A204.1 (cell line): ENCODE data around the gene TLX1.
A peak's percentile ranks its signal among the peaks of the same experiment; 100 is the strongest.

Experiments used
- FAIRE-seq: peaks from 2 replicates; lab custom pipeline; 2012; peaks lifted over from hg19 to GRCh38; lab: Jason Lieb, UNC

The TLX1 gene

GRCh38 chr10:101134299-101135127 is 3.4 kb downstream of the TLX1 start:
- FAIRE-seq = no peak

GRCh38 chr10:101135141-101136006 is 4.3 kb downstream of the TLX1 start:
- FAIRE-seq = no peak

GRCh38 chr10:101136007-101136707 is 5.1 kb downstream of the TLX1 start:
- FAIRE-seq = no peak

- no peak for FAIRE-seq
Observed at GRCh38 chr10:101136708-101137121, 5.6 kb downstream of the TLX1 start.

DNA sequence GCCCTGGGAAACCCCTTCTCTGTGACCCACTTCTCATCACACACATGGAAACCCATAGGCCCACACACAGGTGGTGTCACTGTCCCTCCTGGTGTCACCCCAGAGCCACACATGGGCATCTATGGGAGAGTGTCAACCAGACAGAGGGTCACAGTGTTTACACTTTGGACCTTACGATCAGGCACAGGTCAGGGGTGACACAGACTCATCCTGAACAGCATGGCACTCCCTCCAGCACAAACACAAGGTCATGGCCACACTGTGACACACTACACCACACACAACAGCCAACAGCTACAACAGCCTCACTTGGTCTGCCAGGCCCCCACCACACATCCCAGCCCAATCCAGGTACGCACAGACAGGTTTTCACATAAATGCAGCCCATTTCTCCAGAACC is 6.2 kb downstream of the TLX1 start:
- no peak for FAIRE-seq

DNA sequence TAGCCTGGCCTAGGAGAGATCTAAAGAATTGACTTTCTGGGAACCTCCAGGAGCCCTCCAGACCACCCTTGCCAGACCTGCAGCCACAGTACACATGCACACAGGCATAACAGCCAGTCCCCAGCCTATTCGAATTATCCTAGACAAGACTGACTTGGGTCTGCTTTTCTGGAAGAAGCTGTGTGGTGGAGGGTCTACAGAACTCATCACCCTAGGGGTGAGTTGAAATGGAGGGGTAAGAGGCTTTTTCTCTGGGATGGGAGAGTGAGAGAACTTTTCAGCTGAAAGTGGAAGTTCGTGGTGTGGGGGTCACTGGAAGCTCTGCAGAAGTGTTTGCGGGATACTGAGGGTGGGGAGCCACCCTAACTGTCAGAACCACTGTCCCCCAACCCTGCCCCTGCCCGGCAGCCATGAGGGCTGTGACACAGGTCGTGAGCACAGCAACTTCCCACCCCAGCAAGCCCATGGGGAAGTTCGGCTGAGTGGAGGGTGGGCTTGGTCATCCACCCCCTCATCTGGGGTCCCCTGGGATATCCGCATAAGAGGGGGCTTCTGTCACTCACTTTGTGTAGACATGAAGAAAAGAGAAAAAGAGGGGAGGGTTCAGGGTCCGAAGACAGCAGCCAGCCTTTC is 7.8 kb downstream of the TLX1 start:
- no peak for FAIRE-seq

GRCh38 chr10:101139421-101139911 is 8.4 kb downstream of the TLX1 start:
- FAIRE-seq = no peak

- no peak for FAIRE-seq
Observed at GRCh38 chr10:101140084-101140949, 9.2 kb downstream of the TLX1 start.

GRCh38 chr10:101140950-101141615 is 10.0 kb downstream of the TLX1 start:
- FAIRE-seq = no peak

DNA sequence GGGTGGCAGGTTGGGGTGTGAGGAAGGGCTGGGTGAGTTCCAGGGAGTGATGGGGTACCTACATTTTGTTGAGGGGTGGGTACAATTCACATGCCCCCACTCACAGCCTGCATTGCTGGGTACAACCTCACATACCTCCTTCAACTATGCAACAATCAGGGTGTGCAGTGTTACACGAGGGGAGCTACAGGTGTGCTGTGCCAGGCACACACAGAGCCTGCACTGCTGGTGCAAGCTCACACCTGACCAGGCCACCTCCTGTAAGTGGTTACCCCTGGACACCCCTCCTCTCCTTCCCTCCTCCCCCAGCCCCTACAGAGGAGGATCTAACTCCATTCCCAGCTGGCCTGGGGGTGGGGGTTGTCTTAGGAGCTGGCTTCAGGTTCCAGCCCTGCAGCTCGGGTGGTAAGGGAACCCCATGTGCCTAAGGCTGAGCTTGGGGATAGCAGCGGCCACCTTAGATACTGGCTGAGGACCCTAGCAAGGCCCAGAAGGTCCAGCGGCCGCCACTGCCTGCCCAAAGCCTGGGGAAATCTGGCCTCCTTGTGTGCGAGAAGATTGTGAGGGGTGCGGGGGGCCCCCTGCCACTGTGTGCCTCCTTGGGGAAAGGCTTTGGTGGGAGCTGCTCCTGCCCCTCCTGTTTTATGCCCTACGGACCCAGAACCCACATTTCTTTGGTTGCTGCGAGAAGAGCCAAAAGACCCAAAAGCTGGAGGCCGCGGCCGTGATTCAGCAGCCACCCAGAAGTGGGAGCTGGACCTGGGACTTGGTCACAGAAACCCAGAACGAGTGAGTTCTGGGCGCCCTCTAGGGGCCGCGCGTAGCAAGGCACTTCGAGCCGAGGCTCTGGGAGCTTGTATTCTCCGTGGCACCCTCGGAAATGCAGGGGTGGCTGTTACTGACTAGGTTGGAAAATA is 10.8 kb downstream of the TLX1 start:
- peak; percentile 68 for FAIRE-seq

DNA sequence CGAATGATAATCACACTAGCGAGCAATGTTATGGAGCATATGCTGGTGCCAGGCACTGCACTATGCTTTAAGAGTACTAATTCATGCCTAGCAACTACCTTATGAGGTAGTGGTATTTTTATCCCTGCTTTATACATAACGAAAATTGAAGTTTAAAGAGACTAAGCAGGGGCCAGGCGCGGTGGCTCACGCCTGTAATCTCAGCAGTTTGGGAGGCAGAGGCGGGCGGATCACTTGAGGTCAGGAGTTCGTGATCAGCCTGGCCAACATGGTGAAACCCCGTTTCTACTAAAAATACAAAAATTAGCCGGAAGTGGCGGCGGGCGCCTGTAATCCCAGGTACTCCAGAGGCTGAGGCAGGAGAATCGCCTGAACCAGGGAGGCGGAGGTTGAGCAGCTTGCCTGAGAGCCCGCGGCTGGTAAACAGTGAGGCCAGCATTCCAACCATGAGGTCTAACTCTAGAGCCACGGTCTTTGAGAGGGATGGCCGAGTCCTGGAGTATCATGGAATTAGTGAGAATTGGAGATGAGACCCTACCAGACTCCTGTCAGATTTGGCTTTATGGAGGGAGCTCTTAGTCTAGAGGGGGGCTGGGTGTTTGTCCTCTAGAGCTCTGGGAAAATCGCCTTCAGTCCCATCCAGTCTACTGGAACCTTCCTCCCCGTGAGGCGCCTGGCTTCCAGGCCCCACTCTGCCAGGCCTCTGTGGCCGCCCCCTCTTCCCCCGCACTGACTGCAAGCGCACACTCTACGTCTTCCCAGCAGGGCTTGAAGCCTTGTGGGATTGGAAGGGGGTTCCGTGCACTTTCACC is 11.6 kb downstream of the TLX1 start:
- no peak for FAIRE-seq

DNA sequence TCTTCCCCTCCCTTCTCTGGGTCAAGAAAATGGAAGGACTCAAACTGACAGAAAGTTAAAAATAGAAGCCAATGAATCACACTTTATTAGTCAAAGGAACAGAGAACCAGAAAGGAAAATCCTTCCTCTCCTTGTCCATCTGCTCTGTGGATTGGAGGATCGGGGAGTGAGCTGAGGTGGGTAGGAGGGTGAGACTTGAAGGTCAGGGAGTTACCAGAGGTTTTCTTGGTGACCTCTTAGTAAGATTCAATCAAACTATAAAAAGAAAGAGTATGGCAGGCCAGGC is 12.2 kb downstream of the TLX1 start:
- FAIRE-seq = no peak

GRCh38 chr10:101144053-101144452 is 13.0 kb downstream of the TLX1 start:
- no peak for FAIRE-seq

DNA sequence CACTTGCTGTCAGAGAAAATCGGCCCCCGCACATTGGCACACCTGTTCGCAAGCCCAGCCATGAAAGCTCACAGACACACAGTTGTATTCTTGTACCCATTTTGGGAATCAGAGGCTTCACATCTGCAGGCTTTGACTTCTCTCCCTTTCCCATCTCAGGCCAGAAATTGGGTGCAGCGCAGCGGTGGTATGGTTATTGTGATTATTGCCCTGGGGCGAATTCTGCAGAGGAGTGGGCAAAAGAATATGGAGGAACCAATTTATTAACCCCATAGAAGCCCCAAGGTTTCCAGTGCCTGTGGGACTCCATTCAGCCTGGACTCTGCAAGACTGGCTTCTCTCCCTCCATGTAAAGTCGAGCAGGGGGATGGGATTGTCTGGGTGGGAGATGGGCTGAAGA is 14.0 kb downstream of the TLX1 start:
- FAIRE-seq = no peak

GRCh38 chr10:101145750-101146391 is 14.8 kb downstream of the TLX1 start:
- no peak for FAIRE-seq

DNA sequence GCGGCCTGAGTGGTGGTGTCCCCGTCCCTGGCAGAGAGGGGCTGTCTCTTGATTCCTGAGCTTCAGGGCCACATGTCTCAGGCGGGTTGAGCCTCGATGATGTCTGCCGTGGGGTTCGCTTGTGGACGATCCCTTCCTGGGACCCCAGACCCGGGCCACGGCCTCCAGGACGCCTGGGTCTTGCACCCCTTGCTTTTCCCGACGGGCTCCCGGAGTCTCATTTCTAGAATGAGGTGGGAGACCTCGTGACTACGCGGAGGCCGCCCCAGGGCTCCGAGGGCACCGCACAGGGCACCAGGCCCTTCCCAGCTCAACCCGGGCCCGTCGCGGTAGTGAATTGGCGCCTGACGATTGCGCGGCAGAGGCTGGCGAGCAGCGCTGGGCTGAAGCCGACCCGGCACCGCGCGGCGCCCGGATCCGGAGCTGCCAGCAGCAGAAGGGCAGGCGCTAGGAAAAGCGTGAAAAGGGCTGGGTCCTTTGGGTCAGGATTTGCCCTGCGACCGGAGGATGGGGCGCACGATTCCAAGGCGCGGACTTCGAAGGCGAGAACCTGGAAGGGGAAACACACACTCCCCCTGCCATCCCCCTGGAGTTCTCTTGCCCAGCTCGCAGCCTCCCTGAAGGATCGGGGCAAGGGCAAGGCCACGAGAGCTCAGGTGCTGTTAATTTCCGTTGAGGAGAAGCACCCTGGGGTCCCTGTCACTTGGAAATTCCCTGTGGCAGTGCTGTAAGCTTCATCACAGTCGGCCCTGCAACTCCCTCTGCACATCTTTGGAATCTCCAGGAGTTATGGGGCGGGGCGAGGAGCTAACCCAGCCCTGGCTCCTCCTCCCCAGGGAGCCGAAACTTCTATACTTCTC is 15.5 kb downstream of the TLX1 start:
- no peak for FAIRE-seq

GRCh38 chr10:101151395-101151794 is 20.3 kb downstream of the TLX1 start:
- FAIRE-seq = no peak
